DMS53 (cell line): Measurements from ENCODE around the gene E2F2.
"Not testable (repeated sequence)": the region's sequence is repeated elsewhere in the genome, so short reads cannot be mapped to it uniquely, and the experiment has no call there.

Experiments used
- DNase-seq: peaks from one replicate; lab custom pipeline; 2025; lab: John Stamatoyannopoulos, UW

The E2F2 gene

GRCh38 chr1:23546897-23547584 is 16.0 kb upstream of the E2F2 start:
- peak; percentile 52 for DNase-seq

GRCh38 chr1:23545851-23546250 is 14.8 kb upstream of the E2F2 start:
- no peak for DNase-seq

GRCh38 chr1:23544444-23545389 is 13.7 kb upstream of the E2F2 start:
- peak; percentile 91 for DNase-seq

GRCh38 chr1:23543707-23544443 is 12.8 kb upstream of the E2F2 start:
- no peak for DNase-seq

- DNase-seq: not testable (repeated sequence)
Measured at GRCh38 chr1:23542940-23543339, 11.9 kb upstream of the E2F2 start.

GRCh38 chr1:23539698-23540266 is 8.7 kb upstream of the E2F2 start:
- peak; percentile 96 for DNase-seq

GRCh38 chr1:23537296-23537973 is 6.4 kb upstream of the E2F2 start:
- DNase-seq: peak; percentile 38

DNA sequence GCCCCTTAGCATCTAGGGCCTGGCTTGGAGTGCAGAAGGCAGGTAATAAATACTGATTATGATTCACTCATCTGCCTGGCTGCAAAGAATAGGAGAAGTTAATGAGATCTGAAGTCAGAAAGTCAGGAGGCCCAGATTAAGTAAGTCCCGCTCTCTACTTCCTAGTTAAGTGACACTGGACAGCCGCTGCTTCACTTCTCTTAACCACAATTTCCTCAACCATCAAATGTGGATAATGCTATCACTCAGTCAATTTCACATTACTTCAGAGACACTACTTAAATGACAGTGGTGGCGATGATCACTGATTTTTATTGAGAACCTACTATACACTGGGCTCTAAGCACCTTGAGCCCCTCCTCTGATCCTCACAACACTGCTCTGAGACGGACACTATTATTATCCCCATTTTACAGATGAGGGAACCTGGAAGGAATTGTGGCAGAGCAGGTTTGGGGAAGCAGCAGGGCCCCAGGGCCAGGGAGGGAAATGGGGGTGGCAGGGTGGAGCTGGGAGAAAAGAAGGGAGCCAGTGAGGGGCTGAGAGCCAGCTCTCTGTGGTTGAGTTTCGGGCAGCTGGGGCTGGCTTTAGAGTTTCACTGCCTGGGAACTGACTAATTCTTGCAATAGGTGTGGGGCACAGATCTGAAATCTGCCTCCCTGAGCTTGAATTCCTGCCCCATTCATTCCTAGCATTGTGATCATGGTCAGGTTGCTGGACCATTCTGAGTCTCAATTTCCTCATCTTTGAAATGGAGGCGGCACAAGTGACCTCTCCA is 2.4 kb upstream of the E2F2 start:
- DNase-seq: no peak

DNA sequence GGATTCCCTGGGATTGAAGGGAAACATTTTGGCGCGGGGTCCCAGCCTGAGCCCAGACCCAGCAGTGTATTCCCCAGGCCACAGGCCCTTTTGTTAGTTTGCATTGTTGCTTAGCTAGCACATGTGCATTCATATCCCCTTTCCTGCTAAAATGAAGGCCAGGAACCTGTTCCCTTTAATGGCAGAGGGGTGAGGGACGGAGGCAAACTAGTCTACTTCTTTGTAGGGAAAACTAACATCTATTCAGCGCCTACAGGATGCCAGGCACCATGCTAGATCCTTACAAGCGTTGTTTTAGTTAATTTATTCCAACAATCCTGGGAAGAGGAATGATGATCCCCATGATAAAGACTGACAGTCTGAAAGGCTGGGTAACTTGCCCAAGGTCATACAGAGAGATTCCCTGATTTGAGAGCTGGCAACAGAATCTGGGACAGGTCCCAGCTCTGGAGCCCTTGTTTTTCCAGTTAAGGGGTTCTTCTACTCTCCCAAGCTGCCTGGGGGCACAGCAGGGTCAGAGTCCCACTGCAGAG is 595 bp upstream of the E2F2 start:
- DNase-seq: no peak

- peak; percentile 79 for DNase-seq
Measured at GRCh38 chr1:23530087-23530746, 816 bp downstream of the E2F2 start.

DNA sequence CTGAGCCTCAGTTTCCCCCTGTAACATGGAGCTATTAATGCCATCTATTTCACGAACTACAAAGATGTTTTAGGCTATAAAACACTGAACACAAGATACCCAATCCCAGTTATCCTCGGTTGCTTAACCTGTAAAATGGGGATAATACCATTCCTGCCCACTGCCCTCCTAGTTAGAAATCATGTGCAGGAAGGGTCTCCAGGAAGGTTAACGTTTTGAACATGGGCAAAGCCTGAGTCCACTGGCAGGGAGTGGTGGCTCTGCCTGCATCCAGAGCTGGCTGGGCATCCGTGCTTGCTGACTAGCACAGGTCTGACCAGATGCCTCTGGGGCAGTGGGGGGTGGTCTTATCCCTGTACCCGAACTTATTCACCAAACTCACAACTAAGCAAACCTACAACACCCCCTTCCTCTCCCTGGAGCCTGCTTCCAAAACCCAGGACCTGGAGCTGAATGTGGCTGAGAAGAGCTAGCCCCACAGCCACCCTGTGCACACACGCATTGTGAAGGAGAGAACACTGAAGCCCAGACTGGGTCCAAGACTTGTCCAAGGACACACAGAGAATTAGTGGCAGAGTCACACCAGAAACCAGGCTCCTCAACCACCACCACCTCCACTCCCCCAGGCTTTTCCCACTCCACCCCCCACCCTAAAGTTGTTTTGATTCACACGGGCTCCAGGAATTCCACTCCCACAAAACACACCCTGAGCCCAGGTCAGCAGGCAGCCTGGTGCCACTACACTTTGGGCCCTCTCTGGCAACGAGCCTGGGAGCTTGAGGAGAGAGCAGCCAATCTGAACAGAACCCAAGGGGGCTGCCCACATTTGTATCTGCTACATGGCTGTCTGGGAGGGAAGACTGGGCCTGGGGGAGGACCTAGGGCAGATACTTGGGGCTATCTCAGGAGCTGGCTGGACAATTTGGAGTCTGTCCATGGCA is 1.6 kb downstream of the E2F2 start:
- peak; percentile 59 for DNase-seq

DNA sequence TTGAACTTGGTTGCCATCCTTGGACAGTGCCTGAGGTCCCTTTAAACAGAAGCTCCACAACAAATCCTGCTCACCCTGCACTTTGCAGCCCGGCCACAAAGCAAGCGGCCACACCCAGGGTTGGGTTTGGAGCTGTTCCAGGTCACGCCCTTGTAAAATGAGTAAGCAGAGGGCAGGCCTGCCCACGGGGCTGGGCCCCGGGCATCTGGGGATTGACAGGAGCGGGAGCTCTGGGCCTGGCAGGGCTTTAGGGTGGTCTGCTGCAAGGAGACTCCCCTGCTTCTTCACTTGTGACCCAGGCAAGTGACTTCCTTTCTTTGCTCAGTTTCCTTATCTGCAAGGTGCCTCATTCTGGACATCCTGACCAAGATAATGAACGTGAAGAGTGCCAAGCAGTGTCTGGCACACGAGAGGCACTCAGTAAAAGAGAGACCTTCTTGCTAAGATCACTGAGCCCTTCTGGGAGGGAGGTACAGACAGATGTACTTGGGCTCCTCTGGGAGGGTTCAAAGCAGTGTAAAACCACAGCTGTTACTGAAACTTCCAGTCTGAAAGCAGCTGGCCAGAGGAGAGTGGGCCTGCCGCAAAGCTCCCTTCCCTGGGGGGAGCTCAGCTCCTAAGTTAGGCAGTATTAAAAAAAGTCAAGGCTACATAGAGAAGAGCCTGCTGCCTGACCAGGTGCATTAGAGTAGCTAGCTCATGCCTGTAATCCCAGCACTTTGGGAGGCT is 2.6 kb downstream of the E2F2 start:
- DNase-seq: peak; percentile 67

- no peak for DNase-seq
Measured at GRCh38 chr1:23527900-23528249, 3.2 kb downstream of the E2F2 start.

DNA sequence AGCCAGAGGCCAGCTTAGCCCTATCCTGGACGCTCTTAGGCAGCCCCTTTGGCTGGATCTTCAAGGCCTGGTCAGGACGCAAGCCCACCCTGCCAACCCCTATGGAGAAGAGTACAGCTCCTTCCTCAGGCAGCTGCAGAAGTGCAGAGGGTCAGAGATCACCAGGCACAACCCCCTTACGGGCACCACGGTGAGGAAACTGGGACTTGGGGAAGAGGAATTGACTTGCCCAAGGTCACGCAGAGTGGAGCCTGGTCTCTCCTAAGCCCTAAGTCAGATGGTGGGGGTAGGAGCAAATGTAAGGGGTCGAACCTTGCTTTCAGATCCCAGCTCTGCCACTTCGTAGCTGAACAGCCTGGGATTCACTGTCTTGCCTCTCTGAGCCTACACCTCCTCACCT is 3.7 kb downstream of the E2F2 start:
- no peak for DNase-seq

DNA sequence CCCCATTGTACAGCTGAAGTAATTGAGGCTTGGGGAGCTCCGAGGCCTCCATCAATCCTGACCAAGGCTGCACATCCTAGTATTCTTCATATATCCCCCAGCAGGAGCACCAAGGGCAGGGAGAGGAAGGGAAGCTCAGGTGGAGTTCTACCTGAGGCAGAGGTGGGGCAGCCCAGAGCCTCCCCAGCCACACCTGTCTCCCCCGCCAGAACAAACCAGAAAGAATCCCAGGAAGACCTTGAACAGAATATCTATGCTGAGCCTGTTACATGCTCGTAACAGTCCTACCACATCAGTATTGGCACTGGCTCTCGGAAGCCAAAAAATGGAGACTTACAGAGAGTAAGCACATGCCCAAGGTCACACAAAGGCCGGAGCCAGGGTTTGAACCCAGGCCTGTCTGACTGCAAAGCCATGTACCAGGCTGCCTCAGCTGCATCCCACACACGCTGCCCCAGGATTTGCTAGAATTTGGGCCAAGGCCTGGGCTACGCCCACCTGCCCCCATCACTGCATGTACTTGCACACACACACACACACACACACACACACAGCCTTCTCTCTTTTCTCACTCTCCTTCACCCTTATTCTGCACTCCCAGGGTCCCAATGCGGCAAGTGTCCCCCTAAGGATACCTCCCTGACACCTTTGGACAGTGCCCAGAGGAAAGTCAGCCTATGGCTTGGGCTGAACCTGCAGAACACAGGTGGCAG is 4.5 kb downstream of the E2F2 start:
- no peak for DNase-seq

GRCh38 chr1:23525558-23526250 is 5.3 kb downstream of the E2F2 start:
- peak; percentile 56 for DNase-seq
